Measurements from ENCODE around the gene NACAD. TPM values are rescaled to one million over a fixed set of nuclear protein-coding genes. Genes with fewer than 3 reads are reported as not detected.
"Not testable (repeated sequence)": the region's sequence is repeated elsewhere in the genome, so short reads cannot be mapped to it uniquely, and the experiment has no call there.

NACAD gene
- total and polyA plus RNA-seq, 8 donors, result 0.29 to 24.1 (median 1.1) TPM

- H3K36me3 ChIP-seq, result no peaks in the 10 kb centered on the region
- no peaks in the 10 kb centered on the region for H3K9me3 ChIP-seq
- TF ChIP-seq POLR2A (IDR thresholded peaks at IDR 0.05) (no peak), EP300 (IDR thresholded peaks at IDR 0.05) (no peak)
- peaks cover 0 to 5% (median 0%) of the 10 kb centered on the region in 3 donors for H3K27me3 ChIP-seq
- no peak for DNase-seq
- no peak overlapping the region for H3K27ac ChIP-seq
- peaks cover 13 to 20% (median 20%) of the 10 kb centered on the region in 4 donors for H3K4me1 ChIP-seq
- intact Hi-C loops (cut with DNase I; ENCODE audit: low total_unique reads), result no loop called here
- no peak overlapping the region for H3K4me3 ChIP-seq
Observed at GRCh38 chr7:45114926-45115325, 26.2 kb upstream of the NACAD start.

- 67 to 79% (median 74%) methylated on average over 1 of the region's 1 CpG for WGBS, 5 donors
Observed at GRCh38 chr7:45114257-45114656, 25.5 kb upstream of the NACAD start.

GRCh38 chr7:45112648-45113047, 23.9 kb upstream of the NACAD start:
- WGBS, 5 donors, result 56 to 64% (median 58%) methylated on average over 1 of the region's 1 CpG
- Histone ChIP-seq H3K27me3 (no peaks in the 10 kb centered on the region), H3K4me3 (peak overlapping the region in 3 of 4 donors; percentile 78 to 94 (median 83)), H3K9me3 (no peaks in the 10 kb centered on the region), H3K27ac (peak overlapping the region in 3 of 5 donors; percentile 94 to 97 (median 94)), H3K36me3 (peaks cover 13 to 18% (median 17%) of the 10 kb centered on the region in 4 donors), H3K4me1 (peaks cover 18 to 43% (median 41%) of the 10 kb centered on the region in 4 donors)
- no peak for TF ChIP-seq POLR2AphosphoS5 (IDR thresholded peaks at IDR 0.05)
- TF ChIP-seq POLR2A (IDR thresholded peaks at IDR 0.05), result no peak
- TF ChIP-seq CTCF (IDR thresholded peaks at IDR 0.05), result no peak
- TF ChIP-seq EP300 (IDR thresholded peaks at IDR 0.05), result no peak
- DNase-seq, result no peak
- intact Hi-C loops (cut with DNase I; ENCODE audit: low total_unique reads), result no loop called here

More at GRCh38 chr7:45114257-45114656, 25.5 kb upstream of the NACAD start:
- peaks cover 13 to 27% (median 25%) of the 10 kb centered on the region in 4 donors for H3K4me1 ChIP-seq
- H3K27ac ChIP-seq; DNase-seq; intact Hi-C loops (cut with DNase I; ENCODE audit: low total_unique reads); H3K4me3 ChIP-seq; H3K27me3 ChIP-seq; H3K36me3 ChIP-seq; H3K9me3 ChIP-seq: not testable (repeated sequence)

- TF ChIP-seq POLR2AphosphoS5 (IDR thresholded peaks at IDR 0.05), result peak; percentile 95 to 99 (median 97)
- peak; percentile 9 for TF ChIP-seq EP300 (IDR thresholded peaks at IDR 0.05)
- TF ChIP-seq CTCF (IDR thresholded peaks at IDR 0.05), result peak in 2 of 7 experiments; percentile 5 to 32
- peak in 1 of 4 donors; percentile 93 for TF ChIP-seq POLR2A (IDR thresholded peaks at IDR 0.05)
- Histone ChIP-seq H3K4me1 (peaks cover 18 to 54% (median 49%) of the 10 kb centered on the region in 4 donors), H3K9me3 (no peaks in the 10 kb centered on the region), H3K4me3 (peak within 1 kb of the TSS; percentile 78 to 94 (median 83)), H3K27me3 (no peaks in the 10 kb centered on the region), H3K36me3 (peaks cover 23 to 29% (median 28%) of the 10 kb centered on the region in 4 donors), H3K27ac (peak within 1 kb of the TSS; percentile 90 to 97 (median 94))
- intact Hi-C loops (cut with DNase I; ENCODE audit: low total_unique reads), result no loop called here
- 0 to 1% (median 0%) methylated on average over 55 to 64 of the region's 64 CpGs for WGBS, 5 donors
- DNase-seq, result peak; percentile 96 to 99
Observed at GRCh38 chr7:45111298-45112223, 22.8 kb upstream of the NACAD start, which contains the start of gene TBRG4. TSS of gene TBRG4 (minus strand) at chr7:45111697. CDS start at chr7:45109237, 2,460 bp downstream.

- no peaks in the 10 kb centered on the region for H3K9me3 ChIP-seq
- no peak for TF ChIP-seq EP300 (IDR thresholded peaks at IDR 0.05)
- TF ChIP-seq CTCF (IDR thresholded peaks at IDR 0.05), result no peak
- no peak for TF ChIP-seq POLR2AphosphoS5 (IDR thresholded peaks at IDR 0.05)
- no peak for TF ChIP-seq POLR2A (IDR thresholded peaks at IDR 0.05)
- H3K27ac ChIP-seq, result no peak overlapping the region
- H3K4me1 ChIP-seq, result peaks cover 18 to 67% (median 49%) of the 10 kb centered on the region in 4 donors
- intact Hi-C loops (cut with DNase I; ENCODE audit: low total_unique reads), result no loop called here
- H3K27me3 ChIP-seq, result no peaks in the 10 kb centered on the region
- H3K36me3 ChIP-seq, result peaks cover 50 to 56% (median 55%) of the 10 kb centered on the region in 4 donors
- DNase-seq, result no peak
- WGBS, 5 donors, result 71 to 86% (median 74%) methylated on average over 8 of the region's 8 CpGs
- H3K4me3 ChIP-seq, result peak overlapping the region in 2 of 4 donors; percentile 1 to 3
Observed at GRCh38 chr7:45108863-45109262, 20.1 kb upstream of the NACAD start.

Data from stomach (tissue), 9 donors.